Measurements from ENCODE around the gene P3H2. TPM values are rescaled to one million over a fixed set of nuclear protein-coding genes. Genes with fewer than 3 reads are reported as not detected.

P3H2 gene
- total RNA-seq, 1 donor from 2014 or later = 21.9 TPM

- no peak for DNase-seq (ENCODE audit: low spot score)
- no peaks in the 10 kb centered on the region for H3K27me3 Mint-ChIP-seq (ENCODE audit: low read depth)
- peaks cover 4% of the 10 kb centered on the region for H3K9me3 Mint-ChIP-seq (ENCODE audit: low read depth)
- H3K27ac Mint-ChIP-seq (ENCODE audit: unreplicated experiment) = peak overlapping the region; percentile 61
- H3K36me3 Mint-ChIP-seq (ENCODE audit: low read depth) = no peaks in the 10 kb centered on the region
- TF ChIP-seq, protein P1, sequence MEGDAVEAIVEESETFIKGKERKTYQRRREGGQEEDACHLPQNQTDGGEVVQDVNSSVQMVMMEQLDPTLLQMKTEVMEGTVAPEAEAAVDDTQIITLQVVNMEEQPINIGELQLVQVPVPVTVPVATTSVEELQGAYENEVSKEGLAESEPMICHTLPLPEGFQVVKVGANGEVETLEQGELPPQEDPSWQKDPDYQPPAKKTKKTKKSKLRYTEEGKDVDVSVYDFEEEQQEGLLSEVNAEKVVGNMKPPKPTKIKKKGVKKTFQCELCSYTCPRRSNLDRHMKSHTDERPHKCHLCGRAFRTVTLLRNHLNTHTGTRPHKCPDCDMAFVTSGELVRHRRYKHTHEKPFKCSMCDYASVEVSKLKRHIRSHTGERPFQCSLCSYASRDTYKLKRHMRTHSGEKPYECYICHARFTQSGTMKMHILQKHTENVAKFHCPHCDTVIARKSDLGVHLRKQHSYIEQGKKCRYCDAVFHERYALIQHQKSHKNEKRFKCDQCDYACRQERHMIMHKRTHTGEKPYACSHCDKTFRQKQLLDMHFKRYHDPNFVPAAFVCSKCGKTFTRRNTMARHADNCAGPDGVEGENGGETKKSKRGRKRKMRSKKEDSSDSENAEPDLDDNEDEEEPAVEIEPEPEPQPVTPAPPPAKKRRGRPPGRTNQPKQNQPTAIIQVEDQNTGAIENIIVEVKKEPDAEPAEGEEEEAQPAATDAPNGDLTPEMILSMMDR (IDR thresholded peaks at IDR 0.05) = no peak
- no peak overlapping the region for H3K4me3 Mint-ChIP-seq (ENCODE audit: unreplicated experiment)
- peaks cover 56% of the 10 kb centered on the region for H3K4me1 Mint-ChIP-seq (ENCODE audit: low read depth)
These were observed 121.0 kb downstream of the P3H2 start for GRCh38 chr3:189999718-190000117.

DNA sequence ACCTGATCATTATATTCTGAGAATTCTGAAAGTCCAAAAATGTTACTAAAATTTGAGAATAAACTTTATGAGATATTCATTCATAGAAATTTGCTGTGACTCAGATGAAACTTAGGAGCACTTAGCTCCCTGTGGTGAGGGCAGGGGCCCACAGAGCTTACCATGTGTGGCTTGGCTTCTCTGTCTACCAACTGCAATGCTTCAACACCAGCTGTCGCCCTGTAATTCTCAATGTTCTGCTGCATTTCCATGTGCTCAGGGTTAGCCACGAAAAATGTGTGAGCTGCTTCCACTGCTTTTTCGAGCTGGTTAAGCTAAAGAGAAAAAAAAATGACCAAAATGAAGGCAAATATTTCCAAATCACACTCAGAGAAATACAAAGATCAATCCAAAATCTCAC, 125.6 kb downstream of the P3H2 start:
- Mint-ChIP-seq H3K27me3 (ENCODE audit: low read depth) (no peaks in the 10 kb centered on the region), H3K27ac (ENCODE audit: unreplicated experiment) (peak overlapping the region; percentile 78), H3K36me3 (ENCODE audit: low read depth) (peaks cover 2% of the 10 kb centered on the region), H3K4me1 (ENCODE audit: low read depth) (peaks cover 22% of the 10 kb centered on the region), H3K9me3 (ENCODE audit: low read depth) (peaks cover 4% of the 10 kb centered on the region), H3K4me3 (ENCODE audit: unreplicated experiment) (peak overlapping the region; percentile 49)
- TF ChIP-seq, protein P1 (IDR thresholded peaks at IDR 0.05) = peak; percentile 40
- no peak for DNase-seq (ENCODE audit: low spot score)

DNA sequence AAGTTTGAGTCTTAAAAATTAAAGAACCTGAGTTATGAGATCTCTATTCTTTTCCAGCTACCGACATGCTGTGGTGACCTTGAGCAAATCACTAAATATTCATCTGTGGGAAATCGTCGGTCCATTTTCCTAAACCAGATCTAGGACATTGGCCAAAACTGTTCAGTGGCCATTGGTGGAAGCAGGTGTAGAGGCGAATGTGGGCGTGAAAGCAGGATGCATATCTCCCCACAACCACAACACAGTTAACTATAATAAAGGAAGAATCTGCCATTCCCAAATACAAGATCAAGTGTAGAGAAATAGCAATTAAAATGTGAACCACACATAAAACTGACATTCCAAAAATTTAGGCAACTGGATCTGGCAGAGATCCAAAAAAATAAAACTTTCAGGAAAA, 129.9 kb downstream of the P3H2 start:
- no peak overlapping the region for H3K27ac Mint-ChIP-seq (ENCODE audit: unreplicated experiment)
- TF ChIP-seq, protein P1 (IDR thresholded peaks at IDR 0.05) = no peak
- no peak for DNase-seq (ENCODE audit: low spot score)
- no peak overlapping the region for H3K4me3 Mint-ChIP-seq (ENCODE audit: unreplicated experiment)
- H3K27me3 Mint-ChIP-seq (ENCODE audit: low read depth) = no peaks in the 10 kb centered on the region
- H3K4me1 Mint-ChIP-seq (ENCODE audit: low read depth) = peaks cover 12% of the 10 kb centered on the region
- no peaks in the 10 kb centered on the region for H3K9me3 Mint-ChIP-seq (ENCODE audit: low read depth)
- H3K36me3 Mint-ChIP-seq (ENCODE audit: low read depth) = peaks cover 6% of the 10 kb centered on the region

DNA sequence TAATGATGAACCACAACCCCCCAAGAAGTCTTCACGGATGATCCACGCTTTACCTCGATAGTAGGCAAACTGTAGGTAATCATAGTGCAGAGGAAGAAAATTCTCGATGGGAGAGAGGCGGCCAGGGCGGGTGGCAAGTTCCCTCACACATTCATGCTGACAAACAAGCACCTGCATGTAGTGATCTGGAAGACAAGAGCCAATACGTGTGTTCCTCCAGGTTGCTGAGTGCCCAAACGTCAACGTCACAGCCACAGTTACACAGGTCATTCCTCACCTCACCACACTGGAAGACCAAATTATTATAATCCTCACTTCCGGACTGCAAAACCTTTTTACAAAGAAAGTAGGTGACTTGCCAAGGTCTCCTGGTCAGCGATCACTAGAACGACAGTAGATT, 131.8 kb downstream of the P3H2 start:
- TF ChIP-seq, protein P1 (IDR thresholded peaks at IDR 0.05) = no peak
- Mint-ChIP-seq H3K27me3 (ENCODE audit: low read depth) (no peaks in the 10 kb centered on the region), H3K4me1 (ENCODE audit: low read depth) (peaks cover 5% of the 10 kb centered on the region), H3K27ac (ENCODE audit: unreplicated experiment) (no peak overlapping the region), H3K4me3 (ENCODE audit: unreplicated experiment) (no peak overlapping the region), H3K36me3 (ENCODE audit: low read depth) (peaks cover 4% of the 10 kb centered on the region), H3K9me3 (ENCODE audit: low read depth) (no peaks in the 10 kb centered on the region)
- no peak for DNase-seq (ENCODE audit: low spot score)

GRCh38 chr3:189988322-189988721, 132.4 kb downstream of the P3H2 start:
- no peak overlapping the region for H3K4me3 Mint-ChIP-seq (ENCODE audit: unreplicated experiment)
- H3K4me1 Mint-ChIP-seq (ENCODE audit: low read depth) = peaks cover 5% of the 10 kb centered on the region
- DNase-seq (ENCODE audit: low spot score) = no peak
- TF ChIP-seq, protein P1 (IDR thresholded peaks at IDR 0.05) = no peak
- H3K36me3 Mint-ChIP-seq (ENCODE audit: low read depth) = peaks cover 4% of the 10 kb centered on the region
- no peaks in the 10 kb centered on the region for H3K9me3 Mint-ChIP-seq (ENCODE audit: low read depth)
- H3K27me3 Mint-ChIP-seq (ENCODE audit: low read depth) = no peaks in the 10 kb centered on the region
- H3K27ac Mint-ChIP-seq (ENCODE audit: unreplicated experiment) = no peak overlapping the region

All from chondrocyte (in vitro differentiated cells).